Testis (tissue), 2 donors: ENCODE measurements around the gene IGFBP2.

ENCODE experiments used
- CTCF ChIP-seq, 3 experiments: fragments of 450-650 bp in 2 of 3; fragments of 200-600 bp in 1 of 3; sonication (generic) in 1 of 3; IDR thresholded peaks; one replicate each; pipeline ENCODE4 v1.5.1; 2016 to 2019; ENCODE audit warnings: antibody characterized with exemption in 3 of 3, mild to moderate bottlenecking in 2 of 3, moderate library complexity in 1 of 3
- POLR2A ChIP-seq: fragments of 450-650 bp; IDR thresholded peaks from one replicate; pipeline ENCODE4 v1.6.1; 2017; ENCODE audit warnings: antibody characterized with exemption, mild to moderate bottlenecking, moderate library complexity

- TF ChIP-seq POLR2A, result no peak
- no peak for TF ChIP-seq CTCF (IDR thresholded peaks at IDR 0.05)
Observed at GRCh38 chr2:216671081-216671411, 37.8 kb downstream of the IGFBP2 start.
